K562 (cell line): ENCODE results near the gene ANKRD11. TPM values are rescaled to one million over a fixed set of nuclear protein-coding genes. Genes with fewer than 3 reads are reported as not detected.
A peak's percentile ranks its signal among the peaks of the same experiment; 100 is the strongest.

ENCODE experiments used
- CBFA2T2 ChIP-seq: fragments of 450-650 bp; conservative IDR thresholded peaks from 2 replicates; pipeline ENCODE4 v1.6.1; 2017; ENCODE audit warnings: mild to moderate bottlenecking
- CC2D1A ChIP-seq: fragments of 450-650 bp; IDR thresholded peaks from 2 replicates; pipeline ENCODE4 v1.6.1; 2017; ENCODE audit warnings: mild to moderate bottlenecking
- ELK3 ChIP-seq: fragments of 450-650 bp; formaldehyde crosslinking; IDR thresholded peaks from 2 replicates; pipeline ENCODE4 v1.4.0; 2020; ENCODE audit warnings: mild to moderate bottlenecking
- ETS1 ChIP-seq: conservative IDR thresholded peaks from 2 replicates; pipeline ENCODE4 v1.6.1; 2011; ENCODE audit warnings: low read depth, mild to moderate bottlenecking, low read length; ENCODE audit not compliant: control insufficient read depth
- FOXO4 ChIP-seq: fragments of 450-650 bp; formaldehyde crosslinking; IDR thresholded peaks from 2 replicates; pipeline ENCODE4 v1.4.0; 2020; ENCODE audit warnings: mild to moderate bottlenecking, moderate library complexity
- L3MBTL2 ChIP-seq: fragments of 450-650 bp; IDR thresholded peaks from 2 replicates; pipeline ENCODE4 v1.6.1; 2016; ENCODE audit warnings: mild to moderate bottlenecking, moderate library complexity
- PML ChIP-seq: IDR thresholded peaks from 2 replicates; pipeline ENCODE4 v1.6.1; 2012; ENCODE audit warnings: low read length, inconsistent platforms
- RNF219 ChIP-seq: fragments of 250-450 bp; sonication (Bioruptor Pico); IDR thresholded peaks from 2 replicates; pipeline ENCODE4 v1.5.0; 2022; ENCODE audit warnings: mild to moderate bottlenecking
- SRSF7 ChIP-seq: fragments of 200-400 bp; formaldehyde crosslinking; optimal IDR thresholded peaks from 2 replicates; pipeline ENCODE3; 2017; ENCODE audit warnings: mild to moderate bottlenecking, low read depth, low read length
- SUPT5H ChIP-seq: fragments of 450-650 bp; IDR thresholded peaks from 2 replicates; pipeline ENCODE4 v1.6.1; 2016
- TAF7 ChIP-seq: fragments of 450-650 bp; IDR thresholded peaks from 2 replicates; pipeline ENCODE4 v1.6.1; 2016; ENCODE audit warnings: missing genetic modification characterization, missing compliant biosample characterization
- ZNF316 ChIP-seq: fragments of 450-650 bp; IDR thresholded peaks from 2 replicates; pipeline ENCODE4 v1.6.1; 2016
- ZNF41 ChIP-seq: fragments of 250-450 bp; sonication (Bioruptor Pico); conservative IDR thresholded peaks from 2 replicates; pipeline ENCODE4 v1.4.0; 2020; ENCODE audit warnings: mild to moderate bottlenecking
- polyA plus RNA-seq, 8 experiments: library from polyadenylated mRNA; depleted of rRNA in 4 of 8; stranded (reverse) in 5 of 8; unstranded in 3 of 8; fragments of >200 nt; fragmentation: Nextera tagmentation in 2 of 8; fragmentation: Illumina TruSeq in 1 of 8; extraction: Ambion mirVana in 2 of 8; extraction: Trizol in 1 of 8; gene quantifications; 2 replicates each; pipeline versions ENCODE4 v1.2.1 to v1.2.3, GENCODE V29; 2011 to 2014; ENCODE audit warnings: inconsistent platforms in 1 of 8, missing spikeins in 1 of 8
- total RNA-seq, 7 experiments: library from RNA; depleted of rRNA in 6 of 7; stranded (reverse); fragments of >200 nt in 6 of 7; fragmentation: Illumina TruSeq in 2 of 7; extraction: Trizol in 2 of 7; gene quantifications; 2 replicates each; pipeline versions ENCODE4 v1.2.1 to v1.2.3, GENCODE V29; 2011 to 2021; ENCODE audit warnings: low replicate concordance in 1 of 7
- TF ChIP-seq, protein P1 (sequence below): fragments of 450-650 bp; IDR thresholded peaks from 2 replicates; pipeline ENCODE4 v1.6.1; 2018; ENCODE audit not compliant: partially characterized antibody
- TF ChIP-seq, protein P2 (sequence below), 2 experiments: fragments of 200-800 bp in 1 of 2; sonication (Bioruptor generic) in 1 of 2; sonication (generic) in 1 of 2; formaldehyde crosslinking in 1 of 2; IDR thresholded peaks in 1 of 2; conservative IDR thresholded peaks in 1 of 2; 2 replicates each; pipeline versions ENCODE4 v1.5.0 to v1.6.1; 2016 to 2020; ENCODE audit warnings: missing compliant biosample characterization in 1 of 2, missing genetic modification characterization in 1 of 2, missing genetic modification reagents in 1 of 2

Gene ANKRD11
- total and polyA plus RNA-seq, 9 of the 15 experiments (the other 6 are each of a cell fraction or from before 2014, with no cell fraction given): 4.7 to 126 (median 31.7) TPM

GRCh38 chr16:89505204-89506112, 15.1 kb upstream of the ANKRD11 start (continued):
- TF ChIP-seq, protein P1, sequence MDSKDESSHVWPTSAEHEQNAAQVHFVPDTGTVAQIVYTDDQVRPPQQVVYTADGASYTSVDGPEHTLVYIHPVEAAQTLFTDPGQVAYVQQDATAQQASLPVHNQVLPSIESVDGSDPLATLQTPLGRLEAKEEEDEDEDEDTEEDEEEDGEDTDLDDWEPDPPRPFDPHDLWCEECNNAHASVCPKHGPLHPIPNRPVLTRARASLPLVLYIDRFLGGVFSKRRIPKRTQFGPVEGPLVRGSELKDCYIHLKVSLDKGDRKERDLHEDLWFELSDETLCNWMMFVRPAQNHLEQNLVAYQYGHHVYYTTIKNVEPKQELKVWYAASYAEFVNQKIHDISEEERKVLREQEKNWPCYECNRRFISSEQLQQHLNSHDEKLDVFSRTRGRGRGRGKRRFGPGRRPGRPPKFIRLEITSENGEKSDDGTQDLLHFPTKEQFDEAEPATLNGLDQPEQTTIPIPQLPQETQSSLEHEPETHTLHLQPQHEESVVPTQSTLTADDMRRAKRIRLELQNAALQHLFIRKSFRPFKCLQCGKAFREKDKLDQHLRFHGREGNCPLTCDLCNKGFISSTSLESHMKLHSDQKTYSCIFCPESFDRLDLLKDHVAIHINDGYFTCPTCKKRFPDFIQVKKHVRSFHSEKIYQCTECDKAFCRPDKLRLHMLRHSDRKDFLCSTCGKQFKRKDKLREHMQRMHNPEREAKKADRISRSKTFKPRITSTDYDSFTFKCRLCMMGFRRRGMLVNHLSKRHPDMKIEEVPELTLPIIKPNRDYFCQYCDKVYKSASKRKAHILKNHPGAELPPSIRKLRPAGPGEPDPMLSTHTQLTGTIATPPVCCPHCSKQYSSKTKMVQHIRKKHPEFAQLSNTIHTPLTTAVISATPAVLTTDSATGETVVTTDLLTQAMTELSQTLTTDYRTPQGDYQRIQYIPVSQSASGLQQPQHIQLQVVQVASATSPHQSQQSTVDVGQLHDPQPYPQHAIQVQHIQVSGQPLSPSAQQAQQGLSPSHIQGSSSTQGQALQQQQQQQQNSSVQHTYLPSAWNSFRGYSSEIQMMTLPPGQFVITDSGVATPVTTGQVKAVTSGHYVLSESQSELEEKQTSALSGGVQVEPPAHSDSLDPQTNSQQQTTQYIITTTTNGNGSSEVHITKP: peak; percentile 52
- TF ChIP-seq, protein P2, sequence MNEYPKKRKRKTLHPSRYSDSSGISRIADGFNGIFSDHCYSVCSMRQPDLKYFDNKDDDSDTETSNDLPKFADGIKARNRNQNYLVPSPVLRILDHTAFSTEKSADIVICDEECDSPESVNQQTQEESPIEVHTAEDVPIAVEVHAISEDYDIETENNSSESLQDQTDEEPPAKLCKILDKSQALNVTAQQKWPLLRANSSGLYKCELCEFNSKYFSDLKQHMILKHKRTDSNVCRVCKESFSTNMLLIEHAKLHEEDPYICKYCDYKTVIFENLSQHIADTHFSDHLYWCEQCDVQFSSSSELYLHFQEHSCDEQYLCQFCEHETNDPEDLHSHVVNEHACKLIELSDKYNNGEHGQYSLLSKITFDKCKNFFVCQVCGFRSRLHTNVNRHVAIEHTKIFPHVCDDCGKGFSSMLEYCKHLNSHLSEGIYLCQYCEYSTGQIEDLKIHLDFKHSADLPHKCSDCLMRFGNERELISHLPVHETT (CRISPR knock-in tag; conservative IDR thresholded peaks at IDR 0.05 in 1 of 2, IDR thresholded peaks at IDR 0.05 in 1 of 2): peak in 1 of 2 experiments; percentile 27; a peak in 1 of 4 replicates
- TF ChIP-seq ETS1: peak; percentile 72; the same call in 1 of the 2 replicates
- TF ChIP-seq L3MBTL2: peak; percentile 68
- no peak for TF ChIP-seq ZNF41 (CRISPR knock-in tag)
- TF ChIP-seq CBFA2T2: no peak
- TF ChIP-seq FOXO4 (CRISPR knock-in tag): no peak
- no peak for TF ChIP-seq ELK3 (CRISPR knock-in tag)
- TF ChIP-seq RNF219 (CRISPR knock-in tag): no peak
- peak; percentile 95 for TF ChIP-seq SUPT5H
- peak; percentile 56; the same call in 1 of the 2 replicates for TF ChIP-seq CC2D1A
- TF ChIP-seq PML: peak; percentile 52; the same call in 1 of the 2 replicates
- peak; percentile 75 for TF ChIP-seq ZNF316
- peak; percentile 12; the same call in 1 of the 2 replicates for TF ChIP-seq TAF7 (tag)
- TF ChIP-seq SRSF7: no peak
